ENCODE data around the gene CDH23. TPM values are rescaled to one million over a fixed set of nuclear protein-coding genes. Genes with fewer than 3 reads are reported as not detected.
A peak's percentile ranks its signal among the peaks of the same experiment; 100 is the strongest.

Gene CDH23
- total and polyA plus RNA-seq, 8 donors = 3.4 to 64.6 (median 9.9) TPM

DNA sequence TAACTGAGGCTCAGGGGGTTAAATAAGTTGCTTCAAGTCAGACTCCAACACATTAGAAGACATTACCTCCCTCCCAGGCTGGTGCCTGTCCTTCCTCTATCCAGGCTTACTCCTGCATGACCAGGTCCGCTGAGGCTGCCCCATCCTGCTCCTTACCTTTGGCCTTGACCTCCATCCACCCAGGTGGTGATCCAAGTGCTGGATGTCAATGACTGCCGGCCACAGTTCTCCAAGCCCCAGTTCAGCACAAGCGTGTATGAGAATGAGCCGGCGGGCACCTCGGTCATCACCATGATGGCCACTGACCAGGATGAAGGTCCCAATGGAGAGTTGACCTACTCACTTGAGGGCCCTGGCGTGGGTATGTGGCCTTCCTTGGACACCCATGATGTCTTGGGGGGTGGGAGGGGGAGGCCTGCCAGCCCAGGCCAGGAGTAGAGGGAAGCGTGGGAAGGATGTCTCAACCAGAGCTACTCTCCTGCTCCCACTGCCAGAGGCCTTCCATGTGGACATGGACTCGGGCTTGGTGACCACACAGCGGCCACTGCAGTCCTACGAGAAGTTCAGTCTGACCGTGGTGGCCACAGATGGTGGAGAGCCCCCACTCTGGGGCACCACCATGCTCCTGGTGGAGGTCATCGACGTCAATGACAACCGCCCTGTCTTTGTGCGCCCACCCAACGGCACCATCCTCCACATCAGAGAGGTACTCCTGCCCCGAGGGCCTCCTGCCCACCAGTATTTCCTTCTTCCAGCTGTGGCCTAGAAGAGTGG, 406.2 kb downstream of the CDH23 start:
- FAIRE-seq = no peak
- no peak for ATAC-seq
- peak in 1 of 6 donors; percentile 39 for DNase-seq
- Histone ChIP-seq H3K27me3 (no peaks in the 10 kb centered on the region), H3K9me3 (no peaks in the 10 kb centered on the region), H3K4me1 (peaks cover 0 to 3% (median 0%) of the 10 kb centered on the region in 3 donors), H3K4me3 (no peak overlapping the region), H3K27ac (no peak overlapping the region), H3K36me3 (no peaks in the 10 kb centered on the region)
- TF ChIP-seq, protein P1, sequence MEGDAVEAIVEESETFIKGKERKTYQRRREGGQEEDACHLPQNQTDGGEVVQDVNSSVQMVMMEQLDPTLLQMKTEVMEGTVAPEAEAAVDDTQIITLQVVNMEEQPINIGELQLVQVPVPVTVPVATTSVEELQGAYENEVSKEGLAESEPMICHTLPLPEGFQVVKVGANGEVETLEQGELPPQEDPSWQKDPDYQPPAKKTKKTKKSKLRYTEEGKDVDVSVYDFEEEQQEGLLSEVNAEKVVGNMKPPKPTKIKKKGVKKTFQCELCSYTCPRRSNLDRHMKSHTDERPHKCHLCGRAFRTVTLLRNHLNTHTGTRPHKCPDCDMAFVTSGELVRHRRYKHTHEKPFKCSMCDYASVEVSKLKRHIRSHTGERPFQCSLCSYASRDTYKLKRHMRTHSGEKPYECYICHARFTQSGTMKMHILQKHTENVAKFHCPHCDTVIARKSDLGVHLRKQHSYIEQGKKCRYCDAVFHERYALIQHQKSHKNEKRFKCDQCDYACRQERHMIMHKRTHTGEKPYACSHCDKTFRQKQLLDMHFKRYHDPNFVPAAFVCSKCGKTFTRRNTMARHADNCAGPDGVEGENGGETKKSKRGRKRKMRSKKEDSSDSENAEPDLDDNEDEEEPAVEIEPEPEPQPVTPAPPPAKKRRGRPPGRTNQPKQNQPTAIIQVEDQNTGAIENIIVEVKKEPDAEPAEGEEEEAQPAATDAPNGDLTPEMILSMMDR (IDR thresholded peaks at IDR 0.05) = no peak
- intact Hi-C loops (cut with DNase I) = loop anchor here in 1 of 3 donors (10.0 kb wide), 1 partner anchor 98 kb away; no protein-coding TSS in a partner anchor
- WGBS, 2 donors = 81 to 97% methylated on average over 18 of the region's 18 CpGs

DNA sequence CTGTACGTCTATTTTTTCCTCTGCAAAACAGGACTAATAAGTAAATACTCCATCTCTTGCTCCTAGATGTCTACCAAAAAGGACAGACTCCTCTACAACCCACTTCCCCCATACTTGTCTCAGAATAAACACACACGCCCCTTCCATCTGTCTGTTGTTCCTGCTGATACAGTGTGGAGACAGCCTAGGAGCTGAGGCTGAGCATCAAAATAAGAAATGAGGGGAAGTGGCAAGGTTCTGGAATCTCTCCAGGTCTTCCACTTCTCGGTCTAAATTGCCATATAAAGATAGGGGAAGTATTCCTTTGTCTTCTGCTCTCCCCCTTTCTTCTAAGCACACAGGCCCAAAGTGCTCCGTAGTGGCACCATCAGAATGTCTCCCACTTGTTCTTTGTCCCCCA, 407.4 kb downstream of the CDH23 start:
- DNase-seq (no peak), FAIRE-seq (no peak), ATAC-seq (peak in 2 of 4 donors; percentile 13 to 31)
- intact Hi-C loops (cut with DNase I) = loop anchor here in 1 of 3 donors (10.0 kb wide), 1 partner anchor 99 kb away; no protein-coding TSS in a partner anchor
- TF ChIP-seq, protein P1 (IDR thresholded peaks at IDR 0.05) = no peak
- H3K27me3 ChIP-seq = no peaks in the 10 kb centered on the region
- no peak overlapping the region for H3K27ac ChIP-seq
- H3K4me1 ChIP-seq = peaks cover 0 to 3% (median 0%) of the 10 kb centered on the region in 3 donors
- no peaks in the 10 kb centered on the region for H3K36me3 ChIP-seq
- 49 to 52% methylated on average over 4 of the region's 4 CpGs for WGBS, 2 donors
- no peak overlapping the region for H3K4me3 ChIP-seq
- no peaks in the 10 kb centered on the region for H3K9me3 ChIP-seq

DNA sequence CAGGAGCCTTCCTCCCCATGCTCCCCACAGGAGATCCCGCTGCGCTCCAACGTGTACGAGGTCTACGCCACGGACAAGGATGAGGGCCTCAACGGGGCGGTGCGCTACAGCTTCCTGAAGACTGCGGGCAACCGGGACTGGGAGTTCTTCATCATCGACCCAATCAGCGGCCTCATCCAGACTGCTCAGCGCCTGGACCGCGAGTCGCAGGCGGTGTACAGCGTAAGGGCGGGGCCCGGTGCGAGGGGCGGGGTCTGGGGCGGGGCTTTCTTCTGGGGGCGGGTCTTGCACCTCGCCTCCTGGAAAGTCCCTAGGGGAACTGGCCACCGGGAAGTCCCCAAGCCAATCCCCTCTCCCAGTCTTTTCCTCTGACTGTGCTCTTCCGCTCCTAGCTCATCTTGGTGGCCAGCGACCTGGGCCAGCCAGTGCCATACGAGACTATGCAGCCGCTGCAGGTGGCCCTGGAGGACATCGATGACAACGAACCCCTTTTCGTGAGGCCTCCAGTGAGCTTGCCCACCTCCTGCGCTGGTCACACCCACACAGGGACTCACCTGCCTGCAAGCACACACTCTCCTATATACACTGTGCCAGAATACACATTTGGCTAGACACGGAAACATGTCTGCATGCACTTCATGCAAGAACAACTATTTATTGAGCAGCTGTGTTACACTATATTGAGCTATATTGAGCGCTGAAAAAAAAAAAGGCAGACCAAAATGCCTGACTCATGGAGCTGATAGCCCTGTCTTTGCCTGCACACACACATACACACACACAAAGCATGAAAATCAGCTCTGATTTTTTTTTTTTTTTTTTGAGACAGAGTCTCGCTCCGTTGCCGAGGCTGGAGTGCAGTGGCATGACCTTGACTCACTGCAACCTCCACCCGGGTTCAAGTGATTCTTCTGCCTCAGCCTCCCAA, 409.3 kb downstream of the CDH23 start:
- H3K27ac ChIP-seq = no peak overlapping the region
- WGBS, 2 donors = 36 to 37% methylated on average over 41 of the region's 41 CpGs

DNA sequence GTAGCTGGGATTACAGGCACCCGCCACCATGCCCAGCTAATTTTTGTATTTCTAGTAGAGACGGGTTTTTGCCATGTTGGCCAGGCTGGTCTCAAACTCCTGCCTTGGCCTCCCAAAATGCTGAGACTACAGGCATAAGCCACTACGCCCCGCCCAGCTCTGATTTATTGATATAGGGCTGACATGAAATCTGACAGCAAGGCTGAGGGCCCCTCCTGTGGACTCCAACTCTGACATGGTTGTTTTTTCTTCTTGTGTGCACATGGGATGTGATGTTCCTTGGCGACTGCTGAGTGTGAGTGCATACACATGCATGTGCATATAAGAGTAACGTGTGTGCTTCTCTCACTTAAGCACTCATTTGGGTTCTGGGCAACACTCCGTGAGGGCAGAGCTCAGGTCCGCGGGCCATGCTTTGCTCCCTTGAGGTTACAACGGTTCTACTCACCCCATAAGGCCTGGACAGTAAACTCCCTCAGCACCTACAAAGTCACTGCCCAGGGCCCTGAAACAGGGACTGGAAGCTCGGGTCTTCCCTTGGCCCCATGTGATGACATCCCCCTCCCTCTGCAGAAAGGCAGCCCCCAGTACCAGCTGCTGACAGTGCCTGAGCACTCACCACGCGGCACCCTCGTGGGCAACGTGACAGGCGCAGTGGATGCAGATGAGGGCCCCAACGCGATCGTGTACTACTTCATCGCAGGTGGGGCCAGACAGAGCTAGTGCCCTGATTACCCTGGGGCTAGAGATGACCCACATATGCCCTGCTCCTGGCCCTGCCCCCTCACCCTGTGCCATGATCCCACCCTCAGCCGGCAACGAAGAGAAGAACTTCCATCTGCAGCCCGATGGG, 410.2 kb downstream of the CDH23 start:
- 83 to 91% methylated on average over 23 of the region's 23 CpGs for WGBS, 2 donors
- Histone ChIP-seq H3K36me3 (no peaks in the 10 kb centered on the region), H3K4me3 (no peak overlapping the region), H3K27me3 (no peaks in the 10 kb centered on the region), H3K27ac (no peak overlapping the region), H3K4me1 (peaks cover 0 to 3% (median 0%) of the 10 kb centered on the region in 3 donors), H3K9me3 (no peaks in the 10 kb centered on the region)
- DNase-seq = no peak
- no peak for ATAC-seq
- intact Hi-C loops (cut with DNase I) = loop anchor here in 1 of 3 donors (10.0 kb wide), 1 partner anchor 102 kb away; no protein-coding TSS in a partner anchor
- TF ChIP-seq, protein P1 (IDR thresholded peaks at IDR 0.05) = no peak
- no peak for FAIRE-seq

More for the DNA sequence above, 409.3 kb downstream of the CDH23 start:
- Histone ChIP-seq H3K27me3 (no peaks in the 10 kb centered on the region), H3K36me3 (no peaks in the 10 kb centered on the region), H3K4me1 (peaks cover 0 to 3% (median 0%) of the 10 kb centered on the region in 3 donors), H3K9me3 (no peaks in the 10 kb centered on the region), H3K4me3 (no peak overlapping the region)
- DNase-seq (peak in 4 of 6 donors; percentile 46 to 72 (median 50)), FAIRE-seq (no peak), ATAC-seq (peak; percentile 53 to 90 (median 78))
- intact Hi-C loops (cut with DNase I) = loop anchor here in 1 of 3 donors (10.0 kb wide), 1 partner anchor 101 kb away; no protein-coding TSS in a partner anchor
- TF ChIP-seq, protein P1 (IDR thresholded peaks at IDR 0.05) = no peak
